Measurements from ENCODE around the gene BCAP31.

GRCh38 chrX:153696100-153696499 is 28.1 kb downstream of the BCAP31 start:
- no peak for TF ChIP-seq CTCF (IDR thresholded peaks at IDR 0.05; ENCODE audit: low read depth, low read length)
- TF ChIP-seq MAX (IDR thresholded peaks at IDR 0.05; ENCODE audit: low read depth, low read length), result no peak
